RWPE1 (cell line): ENCODE measurements around the gene ZC3H15.

ENCODE experiments used
- CTCF ChIA-PET: fragments of 350-600 bp; sonication (Branson Sonifier 250); formaldehyde crosslinking; extraction: SDS; loops from one replicate; lab custom pipeline; 2021; lab: Yijun Ruan, JAX
- POLR2A ChIA-PET: fragments of 400-600 bp; formaldehyde crosslinking; extraction: SDS; loops from one replicate; lab custom pipeline; 2020; ENCODE audit warnings: antibody characterized with exemption; ENCODE audit not compliant: low non-redundant PET; lab: Yijun Ruan, JAX
- DNase-seq: peaks from one replicate; pipeline ENCODE4 v3.0.0; 2012; ENCODE audit warnings: low spot score
- H3K27ac ChIP-seq: fragments of 450-650 bp; 2 replicates; pipeline ENCODE4 v1.5.1; 2017
- CTCF ChIP-seq: fragments of 450-650 bp; conservative IDR thresholded peaks from 2 replicates; pipeline ENCODE4 v1.5.1; 2017; ENCODE audit warnings: low read depth, mild to moderate bottlenecking

ZC3H15 gene

DNA sequence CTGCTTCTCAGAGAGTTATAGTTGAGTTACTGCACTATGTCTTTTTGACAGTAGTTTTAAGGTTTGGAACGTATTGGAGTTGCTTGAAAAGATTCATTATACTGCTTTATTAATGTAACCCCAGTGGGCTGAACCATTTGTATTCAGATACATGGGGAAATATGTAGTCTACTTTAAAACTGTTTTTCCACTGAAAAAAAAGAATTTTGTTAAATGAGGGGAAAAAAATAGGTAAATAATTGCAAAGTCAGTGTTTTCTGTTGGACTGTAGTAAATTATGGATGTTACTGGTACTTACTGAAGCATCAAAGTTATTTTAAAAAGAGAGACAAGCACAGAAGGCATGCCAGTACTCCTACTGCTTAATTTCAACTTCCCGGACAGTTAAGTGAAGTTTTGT is 36.4 kb downstream of the ZC3H15 start:
- no peak for DNase-seq
- H3K27ac ChIP-seq: no peak overlapping the region
- no peak for TF ChIP-seq CTCF
- ChIA-PET POLR2A (no interaction called here), CTCF (no interaction called here)

DNA sequence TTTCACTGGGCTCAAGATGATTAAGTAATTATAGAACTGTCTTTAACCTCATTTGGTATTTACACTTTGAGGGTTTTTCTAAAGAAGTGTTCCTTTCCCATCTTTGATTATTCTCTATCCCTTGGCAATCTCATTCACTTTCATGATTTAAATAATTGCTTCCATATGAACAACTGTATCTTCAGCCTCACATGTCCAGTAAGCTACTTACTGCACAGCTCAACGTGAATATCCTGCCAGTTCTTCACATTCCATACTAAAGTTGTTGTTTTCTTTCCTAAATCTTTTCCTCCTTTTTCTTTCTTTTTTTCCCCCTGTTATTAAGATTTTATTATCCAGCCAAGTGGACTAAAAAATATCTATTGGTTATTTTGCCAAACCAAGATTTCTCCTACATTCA is 37.7 kb downstream of the ZC3H15 start:
- no peak overlapping the region for H3K27ac ChIP-seq
- no peak for TF ChIP-seq CTCF
- POLR2A ChIA-PET: no interaction called here
- DNase-seq: no peak
- CTCF ChIA-PET: no interaction called here

DNA sequence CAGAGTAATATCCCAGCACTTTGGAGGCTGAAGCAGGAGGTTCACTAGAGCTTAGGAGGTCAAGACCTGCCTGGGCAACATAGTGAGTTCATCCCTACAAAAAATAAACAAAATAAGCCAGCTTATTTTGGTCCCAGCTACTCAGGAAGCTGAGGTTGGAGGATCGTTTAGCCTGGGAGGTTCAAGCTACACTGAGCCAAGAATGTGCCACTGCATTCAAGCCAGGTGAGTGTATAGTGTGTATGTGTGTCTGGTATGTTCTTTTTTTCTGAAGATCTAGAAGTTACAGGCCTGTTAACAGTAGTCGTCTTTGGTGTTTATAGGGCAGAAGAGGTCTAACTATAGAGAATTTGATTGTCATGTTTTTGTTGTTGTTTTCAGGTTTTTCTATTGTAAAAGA is 40.2 kb downstream of the ZC3H15 start:
- no peak for DNase-seq
- ChIA-PET POLR2A (no interaction called here), CTCF (no interaction called here)
- no peak for TF ChIP-seq CTCF
- H3K27ac ChIP-seq: no peak overlapping the region

DNA sequence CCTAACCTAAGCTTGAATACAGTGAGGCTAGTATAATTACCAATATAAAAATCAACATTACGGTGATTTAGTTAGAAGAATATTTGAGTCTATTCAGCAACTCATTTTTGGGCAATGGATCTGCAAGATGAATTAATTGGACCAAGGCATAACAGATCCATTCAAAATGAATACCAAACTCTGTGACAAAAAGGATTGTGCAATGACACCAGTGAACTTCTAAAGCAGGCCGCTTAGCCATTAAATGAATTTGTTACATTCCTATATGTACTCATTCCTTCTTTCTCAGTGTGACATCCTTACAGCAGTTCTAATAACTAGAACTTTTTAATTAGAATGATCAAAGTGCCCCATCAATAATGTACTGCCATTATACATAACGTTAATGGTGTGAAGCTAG is 44.3 kb downstream of the ZC3H15 start:
- ChIA-PET POLR2A (interaction anchor here (0.6 kb wide), 1 partner anchor 117 kb away, joined by 3 read pairs; no protein-coding TSS in a partner anchor), CTCF (no interaction called here)
- H3K27ac ChIP-seq: no peak overlapping the region
- no peak for TF ChIP-seq CTCF
- no peak for DNase-seq

- ChIA-PET POLR2A (no interaction called here), CTCF (interaction anchor here (0.6 kb wide), 1 partner anchor 1932 kb away, joined by 4 read pairs; no protein-coding TSS in a partner anchor)
- no peak for DNase-seq
- TF ChIP-seq CTCF: no peak
- H3K27ac ChIP-seq: no peak overlapping the region
These were observed 45.3 kb downstream of the ZC3H15 start for GRCh38 chr2:186531257-186531775.

DNA sequence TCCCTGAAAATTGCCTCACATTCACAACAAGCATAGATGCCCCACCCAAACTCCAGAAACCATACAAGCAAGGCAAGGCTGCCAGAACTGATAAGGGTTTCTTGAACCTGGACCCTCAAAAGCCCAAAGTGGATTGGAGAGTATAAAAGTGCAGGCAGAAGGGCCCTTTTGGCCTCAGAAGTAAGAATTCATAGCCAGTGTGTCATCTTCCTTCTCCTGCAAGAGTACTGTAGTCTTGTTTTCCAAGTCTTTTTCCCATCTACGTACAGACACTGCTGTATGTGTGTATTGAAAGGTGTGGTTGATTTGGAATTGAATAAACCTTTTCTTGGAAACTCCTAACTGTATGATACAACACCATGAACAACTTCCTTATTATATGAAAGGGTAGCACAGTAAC is 46.8 kb downstream of the ZC3H15 start:
- POLR2A ChIA-PET: no interaction called here

More for the DNA sequence above, 46.8 kb downstream of the ZC3H15 start:
- no peak overlapping the region for H3K27ac ChIP-seq
- no peak for DNase-seq
- CTCF ChIA-PET: no interaction called here
- TF ChIP-seq CTCF: no peak
